Cerebellar nuclear complex (tissue), 1 donor: ENCODE data around the gene NCR2.
"Not testable (repeated sequence)": the region's sequence is repeated elsewhere in the genome, so short reads cannot be mapped to it uniquely, and the experiment has no call there.

Experiments used
- DNase-seq, 2 experiments: peaks; one replicate each; lab custom pipeline; 2025; lab: John Stamatoyannopoulos, UW

NCR2 gene

GRCh38 chr6:41335296-41335695 is at the start of gene NCR2:
TSS of gene NCR2 (plus strand) at chr6:41335608. CDS start at chr6:41335877, 269 bp downstream.
- no peak for DNase-seq

- no peak for DNase-seq
These were observed 48.7 kb upstream of the NCR2 start, which contains the start of gene TREM1 for GRCh38 chr6:41286544-41287346. TSS of gene TREM1 (minus strand) at chr6:41286682. CDS start at chr6:41286655, 27 bp downstream.

- no peak for DNase-seq
These were observed 47.2 kb upstream of the NCR2 start for GRCh38 chr6:41288030-41288753.

DNA sequence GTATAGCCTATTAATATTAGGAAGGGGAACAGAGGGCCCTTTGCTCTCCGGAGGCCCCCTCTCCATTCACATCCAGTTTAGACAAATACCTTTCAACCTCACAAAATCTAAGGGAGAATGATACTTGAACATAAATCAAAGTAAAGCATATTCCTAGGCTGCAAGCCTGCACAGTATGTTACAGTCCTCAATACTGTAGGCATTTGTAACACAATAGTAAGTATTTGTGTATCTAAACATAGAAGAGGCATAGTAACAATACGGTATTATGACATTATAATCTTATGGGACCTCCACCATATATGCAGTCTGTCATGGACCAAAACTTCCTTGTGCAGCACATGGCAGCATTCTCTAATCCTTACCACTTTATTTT is 46.7 kb upstream of the NCR2 start:
- no peak for DNase-seq

GRCh38 chr6:41289815-41290214 is 45.6 kb upstream of the NCR2 start:
- no peak for DNase-seq

DNA sequence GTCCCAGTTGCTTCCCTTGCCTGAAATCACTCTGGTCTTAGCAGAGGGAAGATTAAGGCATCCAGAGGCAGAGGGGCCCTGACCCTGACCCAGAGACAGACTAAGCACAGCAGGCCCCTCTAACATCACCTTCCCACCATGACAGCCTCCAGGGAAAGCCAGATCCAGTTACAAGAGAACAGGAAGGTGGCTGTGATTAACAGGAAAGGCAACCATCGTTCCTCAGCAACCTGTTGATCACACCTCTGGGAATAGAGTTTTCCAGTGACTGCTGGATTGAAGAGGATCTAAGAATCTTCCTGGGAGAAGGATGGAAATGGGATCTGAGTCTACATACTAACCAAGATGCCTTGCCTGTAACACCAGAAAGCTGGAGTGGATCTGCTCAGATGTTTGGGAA is 43.7 kb upstream of the NCR2 start:
- DNase-seq, result no peak

- DNase-seq, result no peak
These were observed 41.1 kb upstream of the NCR2 start for GRCh38 chr6:41294214-41294872.

GRCh38 chr6:41297248-41297647 is 38.2 kb upstream of the NCR2 start:
- DNase-seq, result not testable (repeated sequence)

GRCh38 chr6:41298785-41299502 is 36.5 kb upstream of the NCR2 start:
- DNase-seq, result no peak

DNA sequence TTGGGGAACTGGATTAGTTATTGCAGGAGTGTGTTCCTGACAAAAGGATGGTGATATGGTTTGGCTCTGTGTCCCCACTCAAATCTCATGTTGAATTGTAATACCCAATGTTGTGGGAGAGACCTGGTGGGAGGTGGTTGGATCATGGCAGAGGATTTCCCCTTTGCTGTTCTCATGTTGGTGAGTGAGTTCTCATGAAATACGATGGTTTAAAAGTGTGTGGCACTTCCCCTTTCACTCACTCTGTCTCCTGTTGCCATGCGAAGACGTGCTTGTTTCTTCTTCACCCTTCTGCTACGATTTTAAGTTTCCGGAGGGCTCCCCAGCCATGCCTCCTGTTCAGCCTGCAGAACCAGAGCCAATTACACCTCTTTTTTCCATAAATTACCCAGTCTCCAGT is 32.8 kb upstream of the NCR2 start:
- DNase-seq, result no peak

- peak in 1 of 2 experiments; percentile 22 for DNase-seq
These were observed 29.1 kb upstream of the NCR2 start for GRCh38 chr6:41306187-41306854.

DNA sequence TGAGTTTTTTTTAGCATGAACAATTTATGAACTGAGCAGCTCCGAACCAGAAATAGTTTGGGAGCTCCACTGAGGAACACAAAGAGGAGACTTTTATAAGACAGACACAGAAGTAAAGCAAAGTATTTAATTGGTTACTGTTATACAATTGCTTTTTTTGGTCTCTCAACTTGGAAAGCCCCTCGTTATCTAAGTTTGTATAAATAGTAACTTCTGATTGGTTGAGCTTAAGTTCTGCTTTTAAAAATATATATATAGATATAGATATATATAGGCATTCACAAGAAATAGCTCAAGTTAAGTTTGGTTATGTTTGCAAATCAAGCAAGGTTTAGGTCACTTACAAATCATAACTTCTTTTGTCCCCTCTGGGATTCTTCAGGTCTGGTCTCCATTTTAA is 20.2 kb upstream of the NCR2 start:
- no peak for DNase-seq

- DNase-seq, result no peak
These were observed 19.3 kb upstream of the NCR2 start for GRCh38 chr6:41315943-41316620.

- no peak for DNase-seq
These were observed 17.2 kb upstream of the NCR2 start for GRCh38 chr6:41318261-41318653.

DNA sequence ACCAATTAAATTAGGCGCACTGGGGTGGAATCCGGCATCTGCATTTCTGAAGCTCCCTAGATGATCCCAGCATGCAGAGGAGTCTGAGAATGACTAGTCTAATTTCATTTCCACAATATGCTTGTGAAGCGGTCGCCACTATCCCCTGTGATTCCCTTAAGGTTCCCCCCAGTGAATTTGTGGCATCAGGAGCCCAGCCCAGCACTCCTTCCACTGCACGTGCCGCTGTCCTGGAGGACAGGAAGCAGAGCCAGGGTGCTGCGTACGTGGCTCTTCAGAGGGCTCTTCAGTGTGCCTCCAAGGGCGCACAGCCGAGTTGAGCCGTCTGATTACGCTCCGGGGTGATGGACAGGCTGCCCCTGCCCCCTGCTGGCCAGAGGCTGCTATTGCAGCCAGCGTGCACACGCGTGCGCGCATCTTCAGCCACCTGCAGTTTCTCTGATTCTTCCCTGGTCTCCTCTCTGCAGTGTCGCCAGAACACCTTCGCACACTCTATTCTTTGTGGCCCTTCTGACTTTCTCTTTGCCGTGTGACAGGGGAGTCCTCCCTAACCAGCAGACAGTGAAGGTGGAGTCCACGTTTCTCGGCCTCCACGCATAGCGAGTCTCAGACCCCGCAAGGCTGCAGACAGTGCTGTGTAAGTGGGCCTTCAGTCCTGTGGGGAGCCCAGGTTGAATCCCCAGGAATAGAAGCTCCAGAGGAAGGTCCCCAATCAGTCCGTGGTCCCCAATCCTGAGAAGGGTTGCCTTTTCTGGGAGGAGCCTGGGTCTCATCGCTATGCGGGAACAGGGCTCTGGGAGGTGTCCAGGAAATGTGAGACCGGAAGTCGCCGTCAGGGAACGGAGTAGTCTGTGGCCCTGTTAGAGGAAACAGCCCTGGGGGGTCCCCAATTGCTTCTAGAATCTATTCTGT is 16.5 kb upstream of the NCR2 start:
- DNase-seq, result no peak

GRCh38 chr6:41321183-41321582 is 14.2 kb upstream of the NCR2 start:
- no peak for DNase-seq

DNA sequence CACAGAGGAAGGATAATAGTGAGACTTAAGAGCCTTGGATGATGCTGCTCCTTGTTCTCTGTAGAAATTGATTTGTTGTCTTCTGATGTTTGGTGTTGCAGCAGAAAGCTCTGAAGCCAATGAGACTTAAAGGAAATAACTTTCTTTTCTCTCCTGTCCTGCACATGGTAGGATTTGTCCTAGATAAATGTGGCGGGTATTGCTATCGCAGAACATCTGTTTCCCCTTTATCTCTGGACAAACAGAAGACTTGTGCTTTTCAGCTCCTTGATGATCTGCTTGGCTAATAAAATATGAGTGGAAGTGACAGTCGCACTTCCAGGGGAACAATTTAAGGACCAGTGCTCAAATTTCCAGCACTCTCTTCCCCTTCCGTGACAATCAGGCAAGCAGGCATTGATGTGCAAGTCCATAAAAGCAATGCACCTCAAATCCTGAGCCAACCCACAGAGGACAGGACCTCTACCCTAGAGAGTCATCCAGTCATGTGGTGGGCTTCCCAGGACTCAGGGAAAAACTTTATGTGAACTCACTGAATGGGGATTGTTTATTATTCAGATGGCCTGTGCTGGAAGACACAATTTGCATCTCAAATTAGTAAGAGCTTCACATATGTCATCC is 9.9 kb upstream of the NCR2 start:
- DNase-seq, result no peak

DNA sequence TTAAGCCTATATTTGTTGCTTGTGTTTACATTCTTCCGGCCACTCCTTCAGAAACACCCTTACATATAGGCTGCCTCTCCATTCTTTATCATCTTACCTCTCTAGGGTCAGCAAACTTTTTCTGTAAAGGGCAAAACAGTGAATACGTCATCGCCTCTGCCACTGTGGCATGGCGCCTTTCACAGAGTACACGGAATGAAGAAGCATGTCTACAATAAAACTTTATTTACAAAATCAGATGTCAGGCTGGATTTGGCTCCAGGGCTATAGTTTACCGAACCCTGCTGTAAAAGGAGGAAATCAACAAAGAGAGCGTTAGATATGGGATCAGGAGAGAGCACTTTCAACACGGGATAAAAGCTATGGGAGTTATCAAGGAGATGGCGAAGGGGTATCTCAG is 9.3 kb upstream of the NCR2 start:
- DNase-seq, result no peak

GRCh38 chr6:41327177-41327576 is 8.2 kb upstream of the NCR2 start:
- no peak for DNase-seq
